Adrenal gland (tissue), 5 donors: ENCODE measurements around the gene NPIPA3.

ENCODE experiments used
- CTCF ChIP-seq, 6 experiments: fragments of 450-650 bp in 4 of 6; fragments of 200-600 bp in 2 of 6; sonication (generic) in 1 of 6; IDR thresholded peaks; 1 replicate in 5 of 6; 2 replicates in 1 of 6; pipeline versions ENCODE4 v1.5.1 to v1.8.0; 2016 to 2021; ENCODE audit warnings: antibody characterized with exemption in 6 of 6, mild to moderate bottlenecking in 2 of 6, moderate library complexity in 1 of 6
- POLR2A ChIP-seq, 2 donors: fragments of 450-650 bp; IDR thresholded peaks; one replicate each; pipeline ENCODE4 v1.6.1; 2017; ENCODE audit warnings: antibody characterized with exemption in 2 of 2, mild to moderate bottlenecking in 2 of 2, moderate library complexity in 1 of 2
- donor health status: DM: no; HTN: no; CAD: no.

GRCh38 chr16:14681115-14681514 lies 22.1 kb upstream of the NPIPA3 start:
- TF ChIP-seq CTCF (IDR thresholded peaks at IDR 0.05) (no peak), POLR2A (IDR thresholded peaks at IDR 0.05) (no peak)
